ENCODE data around the gene PIK3C2B. TPM values are rescaled to one million over a fixed set of nuclear protein-coding genes. Genes with fewer than 3 reads are reported as not detected.
"Not testable (repeated sequence)": the region's sequence is repeated elsewhere in the genome, so short reads cannot be mapped to it uniquely, and the experiment has no call there.

The PIK3C2B gene
- polyA plus RNA-seq, 1 donor (not counting 4 experiments of a cell fraction or from before 2014, with no cell fraction given): 5.4 TPM

- FAIRE-seq (no peak), DNase-seq (ENCODE audit: low read depth, low spot score) (no peak)
- Histone ChIP-seq H3K79me2 (ENCODE audit: control insufficient read depth, insufficient read depth, low read length) (peaks cover 70% of the 10 kb centered on the region), H4K20me1 (ENCODE audit: control insufficient read depth, extremely low read depth, insufficient read depth, low read length) (peaks cover 5% of the 10 kb centered on the region), H3K27me3 (ENCODE audit: control insufficient read depth, extremely low read depth, insufficient read depth, low read length) (no peaks in the 10 kb centered on the region), H3K9me3 (ENCODE audit: control insufficient read depth, low read depth, low read length) (peaks cover 5% of the 10 kb centered on the region), H3K4me3 (ENCODE audit: control insufficient read depth in 2 of 3, extremely low read depth in 1 of 3, insufficient read depth in 2 of 3, low read depth in 1 of 3, low read length in 3 of 3) (no peak overlapping the region), H3K36me3 (ENCODE audit: control insufficient read depth in 2 of 2, extremely low read depth in 1 of 2, insufficient read depth in 2 of 2, low read length in 2 of 2) (peaks cover 6 to 21% of the 10 kb centered on the region in 2 experiments), H3K9ac (ENCODE audit: control insufficient read depth, extremely low read depth, insufficient read depth, low read length) (no peak overlapping the region), H3K27ac (ENCODE audit: control insufficient read depth, insufficient read depth, low read length) (peak overlapping the region; percentile 67), H2AFZ (ENCODE audit: control insufficient read depth, low read length) (no peak overlapping the region), H3K4me1 (ENCODE audit: control insufficient read depth, extremely low read depth, insufficient read depth, low read length) (peaks cover 28% of the 10 kb centered on the region), H3K4me2 (ENCODE audit: control insufficient read depth, extremely low read depth, insufficient read depth, low read depth, low read length) (peak overlapping the region; percentile 35), H3K9me1 (ENCODE audit: control insufficient read depth, extremely low read depth, insufficient read depth, low read length) (no peaks in the 10 kb centered on the region)
- dilution Hi-C loops (cut with MboI; ENCODE audit: extremely low pct_ligation_motif_present, low sequenced_read_pairs): no loop called here
- no peak for TF ChIP-seq EZH2 (IDR thresholded peaks at IDR 0.05; ENCODE audit: low read length)
- TF ChIP-seq, protein P1, sequence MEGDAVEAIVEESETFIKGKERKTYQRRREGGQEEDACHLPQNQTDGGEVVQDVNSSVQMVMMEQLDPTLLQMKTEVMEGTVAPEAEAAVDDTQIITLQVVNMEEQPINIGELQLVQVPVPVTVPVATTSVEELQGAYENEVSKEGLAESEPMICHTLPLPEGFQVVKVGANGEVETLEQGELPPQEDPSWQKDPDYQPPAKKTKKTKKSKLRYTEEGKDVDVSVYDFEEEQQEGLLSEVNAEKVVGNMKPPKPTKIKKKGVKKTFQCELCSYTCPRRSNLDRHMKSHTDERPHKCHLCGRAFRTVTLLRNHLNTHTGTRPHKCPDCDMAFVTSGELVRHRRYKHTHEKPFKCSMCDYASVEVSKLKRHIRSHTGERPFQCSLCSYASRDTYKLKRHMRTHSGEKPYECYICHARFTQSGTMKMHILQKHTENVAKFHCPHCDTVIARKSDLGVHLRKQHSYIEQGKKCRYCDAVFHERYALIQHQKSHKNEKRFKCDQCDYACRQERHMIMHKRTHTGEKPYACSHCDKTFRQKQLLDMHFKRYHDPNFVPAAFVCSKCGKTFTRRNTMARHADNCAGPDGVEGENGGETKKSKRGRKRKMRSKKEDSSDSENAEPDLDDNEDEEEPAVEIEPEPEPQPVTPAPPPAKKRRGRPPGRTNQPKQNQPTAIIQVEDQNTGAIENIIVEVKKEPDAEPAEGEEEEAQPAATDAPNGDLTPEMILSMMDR (optimal IDR thresholded peaks at IDR 0.05 in 1 of 3, IDR thresholded peaks at IDR 0.05 in 1 of 3, conservative IDR thresholded peaks at IDR 0.05 in 1 of 3; ENCODE audit: extremely low read depth in 1 of 3, insufficient read depth in 2 of 3, low read length in 3 of 3): no peak
These were observed 26.5 kb upstream of the PIK3C2B start for GRCh38 chr1:204520834-204521709.

DNA sequence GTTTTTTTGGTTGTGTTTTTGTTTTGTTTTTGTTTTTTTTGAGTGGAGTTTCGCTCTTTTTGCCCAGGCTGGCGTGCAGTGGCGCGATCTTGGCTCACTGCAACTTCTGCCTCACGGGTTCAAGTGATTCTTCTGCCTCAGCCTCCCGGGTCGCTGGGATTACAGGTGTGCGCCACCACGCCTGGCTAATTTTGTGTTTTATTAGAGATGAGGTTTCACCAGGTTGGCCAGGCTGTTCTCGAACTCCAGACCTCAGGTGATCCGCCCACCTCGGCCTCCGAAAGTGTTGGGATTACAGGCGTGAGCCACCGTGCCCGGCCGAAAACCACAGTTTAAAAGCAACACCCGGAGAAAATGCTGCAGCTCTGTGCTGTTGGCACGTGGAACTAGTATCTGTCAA, 22.8 kb upstream of the PIK3C2B start:
- peak overlapping the region; percentile 64 to 99 (median 97) for H3K4me3 ChIP-seq (ENCODE audit: control insufficient read depth in 2 of 3, extremely low read depth in 1 of 3, insufficient read depth in 2 of 3, low read depth in 1 of 3, low read length in 3 of 3)
- peaks cover 53% of the 10 kb centered on the region for H3K79me2 ChIP-seq (ENCODE audit: control insufficient read depth, insufficient read depth, low read length)
- FAIRE-seq; DNase-seq (ENCODE audit: low read depth, low spot score); H3K27me3 ChIP-seq (ENCODE audit: control insufficient read depth, extremely low read depth, insufficient read depth, low read length); H2AFZ ChIP-seq (ENCODE audit: control insufficient read depth, low read length); dilution Hi-C loops (cut with MboI; ENCODE audit: extremely low pct_ligation_motif_present, low sequenced_read_pairs); H3K9me1 ChIP-seq (ENCODE audit: control insufficient read depth, extremely low read depth, insufficient read depth, low read length); H4K20me1 ChIP-seq (ENCODE audit: control insufficient read depth, extremely low read depth, insufficient read depth, low read length); H3K27ac ChIP-seq (ENCODE audit: control insufficient read depth, insufficient read depth, low read length); H3K9me3 ChIP-seq (ENCODE audit: control insufficient read depth, low read depth, low read length): not testable (repeated sequence)
- H3K4me1 ChIP-seq (ENCODE audit: control insufficient read depth, extremely low read depth, insufficient read depth, low read length): peaks cover 17% of the 10 kb centered on the region
- peaks cover 1 to 10% of the 10 kb centered on the region in 2 experiments for H3K36me3 ChIP-seq (ENCODE audit: control insufficient read depth in 2 of 2, extremely low read depth in 1 of 2, insufficient read depth in 2 of 2, low read length in 2 of 2)
- H3K9ac ChIP-seq (ENCODE audit: control insufficient read depth, extremely low read depth, insufficient read depth, low read length): peak overlapping the region; percentile 97
- peak overlapping the region; percentile 70 for H3K4me2 ChIP-seq (ENCODE audit: control insufficient read depth, extremely low read depth, insufficient read depth, low read depth, low read length)

All from keratinocyte (primary cell).